Measurements from ENCODE around the gene USP34.

Gene USP34

DNA sequence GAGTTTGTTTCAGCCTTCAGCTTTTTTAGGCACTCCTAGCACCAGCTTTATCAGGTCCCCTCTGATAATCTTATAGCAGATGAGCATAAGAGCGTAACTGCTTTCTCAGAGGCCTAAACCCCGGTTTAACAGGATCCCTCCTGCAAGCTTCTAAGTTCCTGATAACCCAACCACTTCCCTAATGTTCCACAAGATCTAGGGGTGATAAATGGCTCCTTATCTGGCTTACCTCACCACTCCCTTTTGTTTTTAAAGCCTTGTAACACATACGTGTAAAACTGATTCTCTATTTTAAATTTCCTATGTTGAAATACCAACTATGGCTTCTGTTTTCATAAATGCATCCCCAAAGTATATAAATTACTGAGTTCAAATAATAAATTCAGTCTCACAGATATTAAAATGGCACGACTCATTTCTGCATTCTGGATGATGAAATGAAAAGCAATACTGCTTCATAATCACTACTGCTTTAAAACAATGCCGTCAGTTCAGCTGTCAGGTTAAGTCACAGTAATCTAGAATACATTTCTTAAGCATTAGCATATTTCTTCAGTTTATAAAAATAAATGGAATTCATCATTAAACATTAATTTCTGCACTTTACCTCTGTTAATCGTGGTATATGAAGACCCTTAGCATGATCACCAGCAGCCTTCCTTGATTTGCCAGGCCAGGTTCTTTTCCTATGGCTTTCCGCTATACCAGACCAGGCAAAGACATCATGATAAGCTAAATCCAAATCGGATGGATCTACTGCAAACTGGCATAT is 182.6 kb downstream of the USP34 start:
- peak; percentile 34 for DNase-seq (ENCODE audit: low read depth)
- Histone ChIP-seq H3K4me1 (ENCODE audit: control insufficient read depth, insufficient read depth, low read length) (peaks cover 16% of the 10 kb centered on the region), H3K27me3 (replicated peaks; ENCODE audit: control insufficient read depth, insufficient read depth, low read length) (no peaks in the 10 kb centered on the region), H3K4me3 (ENCODE audit: low read length) (no peak overlapping the region), H3K36me3 (ENCODE audit: control insufficient read depth, insufficient read depth, low read length, severe bottlenecking) (peaks cover 43% of the 10 kb centered on the region), H3K9me3 (ENCODE audit: control insufficient read depth, low read length) (no peaks in the 10 kb centered on the region), H3K9ac (ENCODE audit: low read length) (no peak overlapping the region)

DNA sequence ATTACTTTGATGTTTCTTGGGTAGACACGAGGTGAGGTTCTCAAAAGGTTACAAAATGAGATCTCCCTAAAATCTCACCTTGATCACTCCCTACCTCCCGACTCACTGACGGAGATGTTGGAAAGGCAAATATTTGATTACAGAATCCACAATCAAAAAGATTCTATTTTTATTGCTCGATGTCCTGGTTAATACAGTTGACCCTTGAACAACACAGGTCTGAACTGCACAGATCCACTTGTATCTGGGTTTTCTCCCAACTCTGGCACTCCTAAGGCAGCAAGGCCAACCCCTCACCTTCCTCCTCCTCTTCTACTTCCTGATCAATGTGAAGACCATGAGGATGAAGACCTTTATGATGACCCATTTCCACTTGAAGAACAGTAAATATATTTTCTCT is 183.6 kb downstream of the USP34 start:
- Histone ChIP-seq H3K9me3 (ENCODE audit: control insufficient read depth, low read length) (no peaks in the 10 kb centered on the region), H3K36me3 (ENCODE audit: control insufficient read depth, insufficient read depth, low read length, severe bottlenecking) (peaks cover 50% of the 10 kb centered on the region), H3K4me1 (ENCODE audit: control insufficient read depth, insufficient read depth, low read length) (peaks cover 13% of the 10 kb centered on the region), H3K27me3 (replicated peaks; ENCODE audit: control insufficient read depth, insufficient read depth, low read length) (no peaks in the 10 kb centered on the region), H3K4me3 (ENCODE audit: low read length) (no peak overlapping the region), H3K9ac (ENCODE audit: low read length) (no peak overlapping the region)
- no peak for DNase-seq (ENCODE audit: low read depth)

DNA sequence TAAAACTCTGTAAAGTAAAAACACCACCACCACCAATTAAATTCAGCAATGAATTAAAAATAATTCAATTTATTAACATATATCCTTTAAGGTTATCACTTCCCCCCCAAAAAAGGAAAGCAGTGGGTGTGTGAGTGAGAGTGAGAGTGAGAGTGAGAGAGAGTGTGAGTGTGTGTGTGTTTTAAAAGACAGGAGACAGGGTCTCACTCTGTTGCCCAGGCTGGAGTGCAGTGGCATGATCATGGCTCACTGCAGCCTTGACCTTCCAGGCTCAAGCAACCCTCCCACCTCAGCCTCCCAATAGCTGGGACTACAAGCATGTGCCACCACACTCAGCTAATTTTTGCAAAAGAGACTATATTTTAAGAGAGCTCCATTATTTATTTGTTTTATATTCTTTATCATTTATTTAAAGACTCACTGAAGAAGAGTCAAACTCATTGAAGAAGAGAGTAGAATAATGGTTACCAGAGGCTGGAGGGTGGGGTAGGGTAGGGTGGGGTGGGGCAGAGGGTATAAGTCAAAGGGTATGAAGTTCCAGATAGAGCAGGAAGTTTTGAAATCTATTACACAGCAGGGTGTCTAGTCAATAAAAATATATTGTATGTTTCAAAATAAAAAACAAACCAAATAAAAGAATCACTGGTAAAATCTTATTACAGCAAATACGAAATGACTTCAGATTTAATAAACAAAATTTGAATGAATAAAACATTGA is 187.3 kb downstream of the USP34 start:
- H3K4me3 ChIP-seq (ENCODE audit: low read length): no peak overlapping the region
- H3K9ac ChIP-seq (ENCODE audit: low read length): no peak overlapping the region
- peaks cover 8% of the 10 kb centered on the region for H3K4me1 ChIP-seq (ENCODE audit: control insufficient read depth, insufficient read depth, low read length)
- no peaks in the 10 kb centered on the region for H3K27me3 ChIP-seq (replicated peaks; ENCODE audit: control insufficient read depth, insufficient read depth, low read length)
- DNase-seq (ENCODE audit: low read depth): no peak
- H3K9me3 ChIP-seq (ENCODE audit: control insufficient read depth, low read length): no peaks in the 10 kb centered on the region
- H3K36me3 ChIP-seq (ENCODE audit: control insufficient read depth, insufficient read depth, low read length, severe bottlenecking): peaks cover 72% of the 10 kb centered on the region

DNA sequence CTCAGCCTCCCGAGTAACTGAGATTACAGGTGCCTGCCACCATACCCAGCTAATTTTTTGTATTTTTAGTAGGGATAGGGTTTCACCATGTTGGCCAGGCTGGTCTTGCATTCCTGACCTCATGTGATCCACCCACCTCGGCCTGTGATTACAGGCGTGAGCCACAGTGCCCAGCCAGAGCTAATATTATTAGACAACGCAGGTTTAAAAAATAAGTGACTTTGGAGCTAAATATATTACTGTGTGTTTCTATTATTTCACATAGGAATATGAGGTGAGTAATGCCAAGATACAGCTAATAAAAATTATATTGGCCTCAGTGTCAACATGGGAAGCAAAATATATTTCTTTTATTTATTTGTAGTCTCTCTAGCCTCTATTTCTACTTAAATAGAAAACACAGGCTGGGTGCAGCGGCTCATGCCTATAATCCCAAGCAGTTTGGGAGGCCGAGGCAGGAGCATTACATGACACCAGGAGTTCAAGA is 188.7 kb downstream of the USP34 start:
- Histone ChIP-seq H3K9ac (ENCODE audit: low read length) (no peak overlapping the region), H3K27me3 (replicated peaks; ENCODE audit: control insufficient read depth, insufficient read depth, low read length) (no peaks in the 10 kb centered on the region), H3K4me1 (ENCODE audit: control insufficient read depth, insufficient read depth, low read length) (no peaks in the 10 kb centered on the region), H3K4me3 (ENCODE audit: low read length) (no peak overlapping the region), H3K36me3 (ENCODE audit: control insufficient read depth, insufficient read depth, low read length, severe bottlenecking) (peaks cover 74% of the 10 kb centered on the region), H3K9me3 (ENCODE audit: control insufficient read depth, low read length) (no peaks in the 10 kb centered on the region)
- no peak for DNase-seq (ENCODE audit: low read depth)

DNA sequence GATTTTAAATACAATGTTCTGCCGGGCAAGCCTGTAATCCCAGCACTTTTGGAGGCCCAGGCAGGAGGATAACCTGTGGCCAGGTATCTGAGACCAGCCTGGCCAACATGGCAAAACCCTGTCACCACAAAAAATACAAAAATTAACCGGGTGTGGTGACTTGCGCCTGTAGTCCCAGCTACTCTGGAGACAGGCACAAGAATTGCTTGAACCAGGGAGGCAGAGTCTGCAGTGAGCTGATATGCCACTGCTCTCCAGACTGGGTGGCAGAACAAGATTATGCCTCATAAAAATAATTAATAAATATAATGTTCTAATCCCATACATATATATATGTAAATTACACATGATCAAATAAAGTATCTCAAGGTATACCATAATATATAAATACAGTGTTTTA is 189.6 kb downstream of the USP34 start:
- Histone ChIP-seq H3K9ac (ENCODE audit: low read length) (no peak overlapping the region), H3K9me3 (ENCODE audit: control insufficient read depth, low read length) (no peaks in the 10 kb centered on the region), H3K27me3 (replicated peaks; ENCODE audit: control insufficient read depth, insufficient read depth, low read length) (no peaks in the 10 kb centered on the region), H3K4me1 (ENCODE audit: control insufficient read depth, insufficient read depth, low read length) (no peaks in the 10 kb centered on the region), H3K4me3 (ENCODE audit: low read length) (no peak overlapping the region), H3K36me3 (ENCODE audit: control insufficient read depth, insufficient read depth, low read length, severe bottlenecking) (peaks cover 74% of the 10 kb centered on the region)
- DNase-seq (ENCODE audit: low read depth): no peak

DNA sequence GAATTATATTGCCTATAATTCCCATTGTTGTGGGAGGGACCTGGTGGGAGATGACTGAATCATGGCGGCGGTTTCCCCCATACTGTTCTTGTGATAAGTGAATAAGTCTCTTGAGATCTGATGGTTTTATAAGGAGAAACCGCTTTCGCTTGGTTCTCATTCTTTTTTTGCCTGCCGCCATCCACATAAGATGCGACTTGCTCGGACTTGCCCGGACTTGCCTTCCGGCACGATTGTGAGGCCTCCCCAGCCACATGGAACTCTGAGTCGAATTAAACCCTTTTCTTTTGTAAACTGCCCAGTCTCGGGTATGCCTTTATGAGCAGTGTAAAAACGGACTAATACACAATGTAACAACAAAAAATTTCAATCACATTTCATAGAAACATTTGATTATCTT is 193.1 kb downstream of the USP34 start:
- no peaks in the 10 kb centered on the region for H3K9me3 ChIP-seq (ENCODE audit: control insufficient read depth, low read length)
- no peaks in the 10 kb centered on the region for H3K27me3 ChIP-seq (replicated peaks; ENCODE audit: control insufficient read depth, insufficient read depth, low read length)
- peaks cover 6% of the 10 kb centered on the region for H3K4me1 ChIP-seq (ENCODE audit: control insufficient read depth, insufficient read depth, low read length)
- no peak for DNase-seq (ENCODE audit: low read depth)
- no peak overlapping the region for H3K4me3 ChIP-seq (ENCODE audit: low read length)
- no peak overlapping the region for H3K9ac ChIP-seq (ENCODE audit: low read length)
- H3K36me3 ChIP-seq (ENCODE audit: control insufficient read depth, insufficient read depth, low read length, severe bottlenecking): peaks cover 80% of the 10 kb centered on the region

DNA sequence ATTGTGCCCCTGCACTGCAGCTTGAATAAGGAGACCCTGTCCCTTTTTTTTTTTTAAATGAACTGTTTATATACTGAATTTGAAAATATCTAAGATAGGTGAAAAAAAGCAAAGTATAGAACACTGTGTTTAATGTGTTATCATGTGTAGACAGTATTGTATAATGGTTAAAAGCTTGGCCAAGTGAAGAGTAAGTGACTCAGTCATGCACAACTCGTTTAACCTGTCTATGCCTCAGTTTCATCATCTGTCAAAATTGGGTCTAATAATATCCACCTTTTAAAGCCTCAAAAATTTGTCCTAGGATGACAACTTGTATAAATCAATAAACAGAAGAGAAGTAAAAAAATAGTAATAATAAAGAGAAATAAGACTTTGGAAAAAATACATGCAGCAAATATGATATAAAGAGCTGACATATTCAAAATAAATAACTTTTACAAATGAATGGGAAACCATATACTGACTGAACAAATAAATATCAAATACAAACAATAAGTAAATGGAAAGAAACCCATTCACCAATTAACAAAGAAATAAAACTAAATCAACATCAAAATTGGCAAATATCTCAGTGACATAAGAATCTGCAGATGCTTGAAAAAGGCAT is 195.2 kb downstream of the USP34 start:
- H3K4me1 ChIP-seq (ENCODE audit: control insufficient read depth, insufficient read depth, low read length): peaks cover 11% of the 10 kb centered on the region
- H3K27me3 ChIP-seq (replicated peaks; ENCODE audit: control insufficient read depth, insufficient read depth, low read length): no peaks in the 10 kb centered on the region
- H3K9me3 ChIP-seq (ENCODE audit: control insufficient read depth, low read length): no peaks in the 10 kb centered on the region
- H3K36me3 ChIP-seq (ENCODE audit: control insufficient read depth, insufficient read depth, low read length, severe bottlenecking): peaks cover 70% of the 10 kb centered on the region
- H3K4me3 ChIP-seq (ENCODE audit: low read length): no peak overlapping the region
- no peak for DNase-seq (ENCODE audit: low read depth)
- H3K9ac ChIP-seq (ENCODE audit: low read length): no peak overlapping the region

DNA sequence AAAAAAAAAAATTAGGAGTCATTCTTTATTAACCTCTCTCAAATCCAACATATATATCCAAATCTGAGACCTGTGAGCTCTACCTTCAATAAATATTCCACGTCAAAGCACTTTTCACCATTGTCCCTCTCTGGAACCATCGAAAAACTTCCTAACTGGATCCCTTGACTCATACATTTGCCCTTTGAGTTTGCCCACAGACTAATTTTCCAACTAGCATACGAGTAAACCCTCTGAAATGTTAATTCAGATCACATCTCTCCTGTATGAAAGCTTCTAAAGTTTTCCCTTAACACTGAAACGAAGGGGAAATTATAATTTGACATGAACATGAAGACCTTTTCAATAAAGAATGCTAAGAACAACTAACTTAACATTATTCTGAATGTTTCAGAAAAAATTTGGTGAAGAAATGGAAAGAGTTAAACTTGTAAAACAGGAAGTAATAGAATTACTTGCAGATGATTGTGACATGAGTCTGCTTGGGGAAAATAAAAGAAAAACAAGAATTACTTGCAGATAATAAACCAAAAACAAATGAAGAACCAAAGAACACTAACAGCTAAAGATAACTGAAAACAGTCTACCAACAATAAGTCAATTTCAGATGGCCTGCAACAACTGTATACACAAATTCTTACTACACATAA is 198.3 kb downstream of the USP34 start:
- Histone ChIP-seq H3K9ac (ENCODE audit: low read length) (peak overlapping the region; percentile 37), H3K9me3 (ENCODE audit: control insufficient read depth, low read length) (no peaks in the 10 kb centered on the region), H3K4me1 (ENCODE audit: control insufficient read depth, insufficient read depth, low read length) (peaks cover 11% of the 10 kb centered on the region), H3K36me3 (ENCODE audit: control insufficient read depth, insufficient read depth, low read length, severe bottlenecking) (peaks cover 54% of the 10 kb centered on the region), H3K4me3 (ENCODE audit: low read length) (peak overlapping the region; percentile 20), H3K27me3 (replicated peaks; ENCODE audit: control insufficient read depth, insufficient read depth, low read length) (no peaks in the 10 kb centered on the region)
- DNase-seq (ENCODE audit: low read depth): peak; percentile 52

DNA sequence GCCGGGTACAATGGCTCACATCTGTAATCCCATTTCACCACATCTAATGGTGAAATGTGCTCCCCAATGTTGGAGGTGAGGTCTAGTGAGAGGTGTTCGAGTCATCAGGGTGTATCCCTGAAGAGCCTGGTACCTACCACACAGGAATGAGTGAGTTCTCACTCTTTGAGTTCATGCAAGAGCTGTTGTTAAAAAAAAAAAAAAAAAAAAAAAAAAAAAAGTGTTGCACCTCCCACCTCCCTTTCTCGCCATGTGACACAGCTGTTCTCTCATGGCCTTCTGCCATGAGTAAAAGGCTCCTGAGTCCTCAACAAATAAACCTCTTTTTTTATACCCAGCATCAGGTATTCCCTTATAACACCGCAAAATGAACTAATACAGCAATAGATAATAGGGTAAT is 202.6 kb downstream of the USP34 start:
- H3K36me3 ChIP-seq (ENCODE audit: control insufficient read depth, insufficient read depth, low read length, severe bottlenecking): peaks cover 57% of the 10 kb centered on the region
- H3K27me3 ChIP-seq (replicated peaks; ENCODE audit: control insufficient read depth, insufficient read depth, low read length): no peaks in the 10 kb centered on the region
- no peak for DNase-seq (ENCODE audit: low read depth)
- H3K9me3 ChIP-seq (ENCODE audit: control insufficient read depth, low read length): no peaks in the 10 kb centered on the region
- no peak overlapping the region for H3K4me3 ChIP-seq (ENCODE audit: low read length)
- no peak overlapping the region for H3K9ac ChIP-seq (ENCODE audit: low read length)
- H3K4me1 ChIP-seq (ENCODE audit: control insufficient read depth, insufficient read depth, low read length): peaks cover 10% of the 10 kb centered on the region

DNA sequence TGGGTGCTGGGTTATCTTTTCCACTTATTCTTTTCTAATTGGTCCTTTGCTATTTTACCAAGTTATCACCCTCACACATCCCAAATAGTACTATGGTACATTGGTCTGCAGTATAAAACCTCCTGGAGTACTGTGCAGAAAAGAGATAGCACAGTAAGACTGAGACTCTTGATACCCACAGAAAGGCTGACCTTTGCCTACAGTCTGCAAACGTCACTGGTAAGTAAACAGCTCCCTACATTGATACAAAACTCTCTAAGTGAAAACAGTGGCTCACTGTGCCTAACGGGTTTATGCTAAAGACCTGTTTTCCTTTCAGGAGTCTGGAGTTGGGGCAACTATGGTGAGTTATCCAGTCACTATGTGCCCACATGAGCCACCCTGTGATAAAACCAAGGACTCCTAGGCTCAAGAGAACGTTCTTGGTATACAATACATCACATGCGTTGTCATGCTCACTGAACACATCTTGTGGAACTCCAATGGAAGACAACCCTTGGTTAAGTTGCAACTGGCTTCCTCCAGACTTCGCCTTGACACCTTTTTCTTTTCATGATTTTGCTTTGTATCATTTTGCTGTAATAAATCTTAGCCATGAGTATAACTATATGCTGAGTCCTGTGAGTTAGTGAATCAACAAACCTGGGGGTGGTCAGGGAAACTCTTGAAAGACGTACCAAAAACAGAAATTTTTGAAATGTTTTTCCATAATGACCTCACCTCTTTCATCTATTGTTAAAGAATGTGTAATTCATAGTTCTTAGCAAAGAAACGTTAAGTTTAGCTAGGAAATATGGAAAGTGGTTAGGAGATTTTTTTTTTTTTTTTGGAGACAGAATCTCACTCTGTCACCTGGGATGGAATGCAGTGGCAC is 204.0 kb downstream of the USP34 start:
- H3K9me3 ChIP-seq (ENCODE audit: control insufficient read depth, low read length): no peaks in the 10 kb centered on the region
- DNase-seq (ENCODE audit: low read depth): no peak
- peaks cover 65% of the 10 kb centered on the region for H3K36me3 ChIP-seq (ENCODE audit: control insufficient read depth, insufficient read depth, low read length, severe bottlenecking)
- H3K9ac ChIP-seq (ENCODE audit: low read length): no peak overlapping the region
- no peaks in the 10 kb centered on the region for H3K27me3 ChIP-seq (replicated peaks; ENCODE audit: control insufficient read depth, insufficient read depth, low read length)
- no peak overlapping the region for H3K4me3 ChIP-seq (ENCODE audit: low read length)
- H3K4me1 ChIP-seq (ENCODE audit: control insufficient read depth, insufficient read depth, low read length): no peaks in the 10 kb centered on the region
